Activated naive CD4-positive, alpha-beta T cell treated with Interleukin-2 at 50 U/mL for 16 hours (primary cell): ENCODE data around the gene TIMM10.
A peak's percentile ranks its signal among the peaks of the same experiment; 100 is the strongest.

Source experiments
- DNase-seq: peaks from one replicate; pipeline ENCODE4 v3.0.0-alpha.2; 2020

Gene TIMM10

GRCh38 chr11:57482782-57483561 is 47.6 kb downstream of the TIMM10 start:
- peak; percentile 67 for DNase-seq

- DNase-seq: no peak
These were observed 48.4 kb downstream of the TIMM10 start for GRCh38 chr11:57481915-57482781.

GRCh38 chr11:57481315-57481714 is 49.2 kb downstream of the TIMM10 start:
- no peak for DNase-seq

GRCh38 chr11:57480409-57481137 is 50.0 kb downstream of the TIMM10 start:
- DNase-seq: peak; percentile 77

GRCh38 chr11:57479911-57480310 is 50.6 kb downstream of the TIMM10 start:
- no peak for DNase-seq

- DNase-seq: no peak
These were observed 51.4 kb downstream of the TIMM10 start for GRCh38 chr11:57479021-57479663.
